Left lung (tissue), 10 donors: Measurements from ENCODE around the gene PTGDS. TPM values are rescaled to one million over a fixed set of nuclear protein-coding genes. Genes with fewer than 3 reads are reported as not detected.
A peak's percentile ranks its signal among the peaks of the same experiment; 100 is the strongest.

Experiments
- ATAC-seq: fragments of 200-7000 bp; cut with Tn5 transposase; one replicate; pipeline ENCODE4 v1.9.1; 2020; ENCODE audit warnings: moderate library complexity
- DNase-seq, 4 donors: peaks; one replicate each; pipeline ENCODE4 v3.0.0-alpha.2; 2013 to 2020
- H3K27ac ChIP-seq, 2 donors: fragments of 200-600 bp; sonication (generic) in 1 of 2; one replicate each; pipeline versions ENCODE4 v1.5.0 to v1.8.0; 2020 to 2021
- H3K27me3 ChIP-seq, 2 donors: fragments of 200-600 bp; sonication (generic) in 1 of 2; one replicate each; pipeline versions ENCODE4 v1.5.0 to v1.8.0; 2020 to 2021
- H3K36me3 ChIP-seq, 2 donors: fragments of 200-600 bp; sonication (generic) in 1 of 2; one replicate each; pipeline versions ENCODE4 v1.5.0 to v1.8.0; 2020 to 2021
- H3K4me1 ChIP-seq, 2 donors: fragments of 200-600 bp; one replicate each; pipeline ENCODE4 v1.8.0; 2021
- H3K4me3 ChIP-seq, 2 donors: fragments of 200-600 bp; sonication (generic) in 1 of 2; one replicate each; pipeline versions ENCODE4 v1.5.0 to v1.8.0; 2020 to 2021; ENCODE audit warnings: mild to moderate bottlenecking in 1 of 2
- H3K9me3 ChIP-seq, 2 donors: fragments of 200-600 bp; sonication (generic) in 1 of 2; one replicate each; pipeline versions ENCODE4 v1.5.0 to v1.8.0; 2020 to 2021
- CTCF ChIP-seq, 2 donors: fragments of 200-600 bp; sonication (generic) in 1 of 2; IDR thresholded peaks; one replicate each; pipeline versions ENCODE4 v1.5.0 to v1.8.0; 2021; ENCODE audit warnings: antibody characterized with exemption in 2 of 2
- intact Hi-C, 2 donors: fragments of 100-400 bp; cut with DNase I; formaldehyde crosslinking; loops; one replicate each; pipeline versions ENCODE4 v1.11.2 to v1.14.2; 2022
- polyA plus RNA-seq, 6 donors: library from polyadenylated mRNA; unstranded; fragments of 120-200 nt; gene quantifications; one replicate each; pipeline ENCODE4 v1.2.1, GENCODE V29; 2013; ENCODE audit not compliant: insufficient read length in 6 of 6
- total RNA-seq, 2 donors: library from RNA; stranded (reverse); fragmentation: NEBNext Ultra II Directional; extraction: Animal tissue kit (Norgen Biotek cat#: 25700); gene quantifications; one replicate each; pipeline ENCODE4 v1.2.1, GENCODE V29; 2021
- donor health status: DM: no; HTN: yes; CAD: no.
- donor health status: DM: no; HTN: no; CAD: no.

Gene PTGDS
- total and polyA plus RNA-seq, 8 donors: 23.7 to 137 (median 37.7) TPM

DNA sequence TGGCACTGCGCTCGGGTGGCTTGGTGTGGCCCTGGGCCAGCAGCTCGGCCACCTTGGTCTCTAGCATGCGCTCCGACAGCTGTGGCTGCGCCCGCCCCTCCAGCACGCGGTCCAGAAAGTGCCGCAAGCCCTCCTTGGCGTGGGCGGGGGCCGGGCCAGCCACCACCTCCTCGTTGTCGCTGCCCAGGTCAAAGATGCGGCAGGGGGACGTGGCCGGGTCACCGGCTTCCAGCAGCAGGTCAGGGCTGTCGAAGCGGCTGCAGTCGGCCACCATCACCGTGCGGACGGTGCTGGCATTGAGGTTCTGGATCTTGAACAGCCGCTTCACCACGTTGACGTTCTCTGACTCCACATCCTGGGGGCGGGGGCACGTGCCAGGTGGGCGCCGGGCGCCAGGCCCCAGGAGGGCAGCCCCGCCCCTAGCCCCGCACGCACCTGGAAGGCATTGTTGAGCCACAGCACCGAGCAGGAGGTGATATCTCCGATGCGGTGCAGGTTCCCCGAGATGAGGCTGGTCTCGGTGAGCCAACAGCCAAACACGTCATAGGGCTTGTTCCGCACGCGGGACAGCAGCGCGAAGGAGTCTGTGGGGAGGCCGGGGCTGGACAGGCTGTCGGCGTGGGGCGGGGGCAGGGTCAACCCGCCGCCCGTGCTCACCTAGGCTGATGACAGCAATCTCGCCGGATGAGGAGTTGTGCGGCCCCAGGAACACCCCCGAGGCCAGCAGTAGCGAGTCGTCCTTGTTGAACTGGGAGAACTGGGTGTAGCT is 35.0 kb upstream of the PTGDS start:
- Histone ChIP-seq H3K36me3 (peaks cover 0 to 54% of the 10 kb centered on the region in 2 donors), H3K27me3 (no peaks in the 10 kb centered on the region), H3K9me3 (no peaks in the 10 kb centered on the region), H3K4me1 (peaks cover 2 to 24% of the 10 kb centered on the region in 2 donors), H3K27ac (no peak overlapping the region), H3K4me3 (peak overlapping the region in 1 of 2 donors; percentile 98)
- intact Hi-C loops: no loop called here
- DNase-seq: peak in 2 of 4 donors; percentile 30 to 76
- no peak for ATAC-seq
- TF ChIP-seq CTCF (IDR thresholded peaks at IDR 0.05): no peak

DNA sequence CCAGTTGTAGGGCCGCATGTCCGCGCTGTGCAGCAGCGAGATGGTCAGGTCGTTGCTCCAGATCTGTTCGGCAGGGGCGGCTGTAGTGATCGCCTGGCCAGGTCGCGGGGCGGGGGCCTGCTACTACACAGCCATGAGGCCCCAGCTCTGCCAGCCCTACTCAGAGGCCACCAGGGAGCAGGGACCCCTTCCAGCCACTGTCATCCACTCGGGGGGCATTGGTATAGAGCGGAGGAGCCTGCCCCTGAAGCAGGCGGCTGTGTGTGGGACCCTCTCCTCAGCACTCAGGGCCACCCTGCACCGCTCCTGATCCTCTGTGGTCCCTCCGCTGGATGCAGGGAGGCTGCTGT is 34.4 kb upstream of the PTGDS start:
- peaks cover 0 to 49% of the 10 kb centered on the region in 2 donors for H3K36me3 ChIP-seq
- no peak for TF ChIP-seq CTCF (IDR thresholded peaks at IDR 0.05)
- DNase-seq (peak in 2 of 4 donors; percentile 31 to 72), ATAC-seq (no peak)
- peaks cover 2 to 29% of the 10 kb centered on the region in 2 donors for H3K4me1 ChIP-seq
- no peak overlapping the region for H3K27ac ChIP-seq
- intact Hi-C loops: no loop called here
- no peaks in the 10 kb centered on the region for H3K9me3 ChIP-seq
- H3K27me3 ChIP-seq: no peaks in the 10 kb centered on the region
- peak overlapping the region in 1 of 2 donors; percentile 98 for H3K4me3 ChIP-seq

GRCh38 chr9:136943291-136944211 is 33.8 kb upstream of the PTGDS start:
- Histone ChIP-seq H3K27me3 (no peaks in the 10 kb centered on the region), H3K27ac (peak overlapping the region; percentile 83 to 90), H3K36me3 (peaks cover 0 to 44% of the 10 kb centered on the region in 2 donors), H3K4me3 (peak overlapping the region; percentile 94 to 98), H3K4me1 (peaks cover 5 to 36% of the 10 kb centered on the region in 2 donors), H3K9me3 (no peaks in the 10 kb centered on the region)
- intact Hi-C loops: no loop called here
- no peak for TF ChIP-seq CTCF (IDR thresholded peaks at IDR 0.05)
- ATAC-seq: peak; percentile 8
- DNase-seq: peak in 3 of 4 donors; percentile 12 to 88 (median 47)

GRCh38 chr9:136944212-136944518 is 33.1 kb upstream of the PTGDS start:
- intact Hi-C loops: no loop called here
- peak; percentile 20 for ATAC-seq
- no peak for DNase-seq

More at GRCh38 chr9:136944212-136944518, 33.1 kb upstream of the PTGDS start:
- Histone ChIP-seq H3K4me1 (peaks cover 9 to 40% of the 10 kb centered on the region in 2 donors), H3K4me3 (peak overlapping the region; percentile 94 to 98), H3K9me3 (no peaks in the 10 kb centered on the region), H3K27ac (peak overlapping the region; percentile 83 to 90), H3K36me3 (peaks cover 0 to 40% of the 10 kb centered on the region in 2 donors), H3K27me3 (no peaks in the 10 kb centered on the region)
- no peak for TF ChIP-seq CTCF (IDR thresholded peaks at IDR 0.05)
